Measurements from ENCODE around the gene KRT9. TPM values are rescaled to one million over a fixed set of nuclear protein-coding genes. Genes with fewer than 3 reads are reported as not detected.
"Not testable (repeated sequence)": the region's sequence is repeated elsewhere in the genome, so short reads cannot be mapped to it uniquely, and the experiment has no call there.

Gene KRT9
- total RNA-seq, 1 experiment from 2014 or later: not detected

DNA sequence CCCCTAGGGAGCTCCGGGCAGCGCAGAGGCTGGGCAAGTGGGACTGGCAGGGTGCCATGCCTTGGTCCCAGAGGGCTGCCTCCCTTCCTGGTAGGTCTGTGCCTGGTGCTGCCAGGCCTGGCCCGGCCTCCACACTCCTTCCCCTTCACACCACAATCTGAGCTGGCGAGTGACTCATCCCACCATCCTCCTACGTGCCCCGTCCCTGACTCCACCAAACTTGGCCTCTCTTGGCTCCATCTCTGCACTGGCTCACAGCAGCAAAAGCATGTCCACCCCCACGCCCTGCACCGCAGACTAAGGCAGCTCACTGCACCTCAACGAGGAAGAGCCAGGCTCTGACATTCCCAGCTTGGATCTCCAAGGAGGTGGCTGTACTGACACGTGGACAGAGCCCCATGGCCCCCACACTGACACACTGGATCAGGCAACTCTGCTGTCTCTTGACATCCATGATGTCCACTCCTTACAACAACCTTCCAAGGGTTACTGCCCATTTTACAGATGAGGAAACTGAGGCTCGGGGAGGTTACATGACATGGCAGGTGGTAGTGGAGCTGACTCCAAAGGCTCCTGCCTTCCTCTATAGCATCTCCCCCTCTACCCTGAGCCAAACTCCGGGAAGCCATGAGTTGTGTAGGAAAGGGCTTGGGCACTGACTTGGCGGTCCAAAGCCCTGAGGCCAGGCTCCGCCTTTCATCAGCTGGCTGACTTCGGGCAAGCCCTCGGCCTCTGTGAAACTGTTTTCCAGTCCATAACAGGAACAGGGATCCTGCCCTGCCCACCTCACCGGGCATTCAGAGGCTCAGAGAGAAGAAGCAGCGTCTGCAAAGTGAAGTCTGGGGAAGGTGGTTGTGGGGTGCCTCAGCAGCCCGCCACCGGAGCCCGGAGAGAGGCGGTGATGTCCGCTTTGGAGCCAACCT, 23.7 kb downstream of the KRT9 start:
- peak; percentile 95 for DNase-seq (ENCODE audit: extremely low read depth, low read depth)

GRCh38 chr17:41547378-41547841, 24.4 kb downstream of the KRT9 start:
- DNase-seq (ENCODE audit: extremely low read depth, low read depth): no peak

GRCh38 chr17:41546819-41547218, 25.0 kb downstream of the KRT9 start:
- no peak for DNase-seq (ENCODE audit: extremely low read depth, low read depth)

- no peak for DNase-seq (ENCODE audit: extremely low read depth, low read depth)
Observed at GRCh38 chr17:41545829-41546410, 25.9 kb downstream of the KRT9 start.

GRCh38 chr17:41544935-41545334, 26.9 kb downstream of the KRT9 start:
- DNase-seq (ENCODE audit: extremely low read depth, low read depth): no peak

GRCh38 chr17:41544491-41544892, 27.4 kb downstream of the KRT9 start:
- DNase-seq (ENCODE audit: extremely low read depth, low read depth): no peak

DNA sequence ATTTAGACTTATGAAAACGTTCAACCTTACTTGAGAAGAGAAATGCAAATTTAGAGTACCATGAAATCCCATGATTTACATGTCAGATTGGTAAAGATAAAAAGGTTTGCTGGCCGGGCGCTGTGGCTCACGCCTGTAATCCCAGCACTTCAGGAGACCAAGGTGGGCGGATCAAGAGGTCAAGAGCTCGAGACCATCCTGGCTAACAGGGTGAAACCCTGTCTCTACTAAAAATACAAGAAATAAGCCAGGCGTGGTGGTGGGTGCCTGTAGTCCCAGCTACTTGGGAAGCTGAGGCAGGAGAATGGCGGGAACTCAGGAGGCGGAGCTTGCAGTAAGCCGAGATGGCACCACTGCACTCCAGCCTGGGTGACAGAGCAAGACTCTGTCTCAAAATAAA, 29.1 kb downstream of the KRT9 start:
- not testable (repeated sequence) for DNase-seq (ENCODE audit: extremely low read depth, low read depth)

- no peak for DNase-seq (ENCODE audit: extremely low read depth, low read depth)
Observed at GRCh38 chr17:41542357-41542756, 29.5 kb downstream of the KRT9 start.

GRCh38 chr17:41540921-41541625, 30.8 kb downstream of the KRT9 start:
- DNase-seq (ENCODE audit: extremely low read depth, low read depth): no peak

- no peak for DNase-seq (ENCODE audit: extremely low read depth, low read depth)
Observed at GRCh38 chr17:41539979-41540701, 31.7 kb downstream of the KRT9 start.

- DNase-seq (ENCODE audit: extremely low read depth, low read depth): no peak
Observed at GRCh38 chr17:41539071-41539492, 32.8 kb downstream of the KRT9 start.

DNA sequence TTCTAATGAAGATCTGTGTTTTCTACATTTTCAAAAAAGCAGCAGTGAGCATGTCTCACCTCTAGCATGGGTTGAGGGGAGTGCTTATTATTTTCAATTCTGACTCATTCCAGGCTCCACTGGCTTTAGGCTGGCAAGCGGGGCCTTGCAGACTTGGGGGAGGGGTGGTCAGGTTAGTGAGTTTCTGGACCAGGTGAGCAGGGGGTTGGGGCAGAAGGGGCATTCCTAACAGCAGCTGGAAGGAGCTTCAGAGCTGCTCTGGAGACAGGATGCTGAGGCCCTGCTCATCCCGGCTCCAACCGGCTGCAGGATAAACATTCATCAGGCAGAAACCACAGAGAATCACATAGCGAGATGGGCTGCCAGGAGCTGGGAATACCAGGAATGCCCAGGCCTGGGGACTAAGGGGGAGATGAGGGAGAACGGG, 33.3 kb downstream of the KRT9 start:
- DNase-seq (ENCODE audit: extremely low read depth, low read depth): no peak

- no peak for DNase-seq (ENCODE audit: extremely low read depth, low read depth)
Observed at GRCh38 chr17:41537990-41538389, 33.9 kb downstream of the KRT9 start.

GRCh38 chr17:41537614-41537954, 34.3 kb downstream of the KRT9 start:
- DNase-seq (ENCODE audit: extremely low read depth, low read depth): no peak

DNA sequence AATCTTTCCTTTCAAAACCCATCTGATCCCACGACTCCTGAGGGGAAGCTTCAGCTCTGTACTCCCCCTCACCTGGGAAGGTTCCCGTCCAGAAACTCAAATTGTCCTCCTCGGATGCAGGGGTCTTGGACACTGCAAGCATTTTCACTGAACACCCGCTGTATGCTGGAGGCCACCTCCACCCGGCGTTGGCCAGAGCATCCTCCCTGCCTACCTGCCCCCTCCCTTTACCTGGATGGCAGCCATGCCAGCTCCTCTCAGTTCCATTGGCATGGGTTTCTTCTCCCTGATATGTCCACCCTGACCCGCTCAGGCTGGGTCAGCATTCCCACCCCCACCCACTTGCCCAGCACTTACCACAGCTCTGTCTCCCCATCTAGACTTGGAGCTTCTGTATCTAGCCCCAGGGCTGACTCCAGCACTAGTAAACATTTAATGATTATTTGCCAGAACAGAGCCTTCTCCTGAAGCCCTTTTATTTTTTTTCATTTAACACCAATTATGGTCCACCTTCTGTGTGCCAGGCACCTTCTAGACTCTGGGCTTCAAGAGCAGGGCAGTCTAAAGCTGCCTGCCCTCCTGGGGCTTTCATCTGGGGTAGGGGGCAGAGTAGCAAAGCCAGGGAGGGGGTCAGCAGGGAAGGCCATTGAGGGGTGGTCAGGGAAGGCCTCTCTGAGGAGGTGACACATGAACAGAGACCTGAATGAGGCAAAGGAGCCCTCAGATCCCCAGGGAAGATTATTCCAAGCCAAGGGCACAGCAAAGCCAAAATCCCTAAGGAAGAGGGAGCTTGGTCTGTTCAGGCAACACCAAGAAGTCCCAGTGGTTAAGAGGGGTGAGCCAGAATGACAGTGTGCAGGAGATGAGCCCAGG, 34.9 kb downstream of the KRT9 start:
- no peak for DNase-seq (ENCODE audit: extremely low read depth, low read depth)

GRCh38 chr17:41535764-41536481, 35.9 kb downstream of the KRT9 start:
- no peak for DNase-seq (ENCODE audit: extremely low read depth, low read depth)

- no peak for DNase-seq (ENCODE audit: extremely low read depth, low read depth)
Observed at GRCh38 chr17:41534899-41535546, 36.8 kb downstream of the KRT9 start.

- DNase-seq (ENCODE audit: extremely low read depth, low read depth): no peak
Observed at GRCh38 chr17:41533613-41534012, 38.2 kb downstream of the KRT9 start.
